ENCODE measurements around the gene HSD17B14. TPM values are rescaled to one million over a fixed set of nuclear protein-coding genes. Genes with fewer than 3 reads are reported as not detected.

HSD17B14 gene
- total and polyA plus RNA-seq, 2 of the 13 experiments (the other 11 are each of a cell fraction or from before 2014, with no cell fraction given), result 0.58 to 1.2 TPM

- TF ChIP-seq, protein P1, sequence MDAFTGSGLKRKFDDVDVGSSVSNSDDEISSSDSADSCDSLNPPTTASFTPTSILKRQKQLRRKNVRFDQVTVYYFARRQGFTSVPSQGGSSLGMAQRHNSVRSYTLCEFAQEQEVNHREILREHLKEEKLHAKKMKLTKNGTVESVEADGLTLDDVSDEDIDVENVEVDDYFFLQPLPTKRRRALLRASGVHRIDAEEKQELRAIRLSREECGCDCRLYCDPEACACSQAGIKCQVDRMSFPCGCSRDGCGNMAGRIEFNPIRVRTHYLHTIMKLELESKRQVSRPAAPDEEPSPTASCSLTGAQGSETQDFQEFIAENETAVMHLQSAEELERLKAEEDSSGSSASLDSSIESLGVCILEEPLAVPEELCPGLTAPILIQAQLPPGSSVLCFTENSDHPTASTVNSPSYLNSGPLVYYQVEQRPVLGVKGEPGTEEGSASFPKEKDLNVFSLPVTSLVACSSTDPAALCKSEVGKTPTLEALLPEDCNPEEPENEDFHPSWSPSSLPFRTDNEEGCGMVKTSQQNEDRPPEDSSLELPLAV (CRISPR knock-in tag; conservative IDR thresholded peaks at IDR 0.05; ENCODE audit: low read depth), result no peak
- no peak for TF ChIP-seq MBD4 (IDR thresholded peaks at IDR 0.05; ENCODE audit: borderline replicate concordance, low read length)
These were observed 17.8 kb upstream of the HSD17B14 start (continued) for GRCh38 chr19:48854103-48854502.

DNA sequence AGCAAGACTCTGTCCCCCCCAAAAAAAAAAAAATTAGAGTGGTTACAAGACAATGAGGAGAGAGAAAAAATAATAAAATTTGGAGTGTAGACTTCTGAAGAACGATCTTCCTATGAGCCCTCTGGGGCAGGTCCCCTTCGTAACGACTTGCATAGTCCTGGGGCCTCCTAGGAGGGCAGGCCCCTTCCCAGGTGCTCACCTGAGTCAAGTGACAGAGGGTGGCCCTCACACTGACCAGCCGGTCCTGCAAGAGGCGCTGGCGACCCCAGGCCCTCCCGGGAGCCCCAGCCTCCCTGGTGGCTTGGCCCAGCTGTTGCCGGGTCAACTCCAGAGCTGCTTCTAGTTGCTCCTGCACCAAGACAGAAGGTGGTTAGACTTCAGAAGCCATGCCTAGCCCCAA lies 17.2 kb upstream of the HSD17B14 start:
- POLR2A ChIA-PET, result no interaction called here
- no peak for DNase-seq (ENCODE audit: low spot score)
- H3K4me1 ChIP-seq (ENCODE audit: insufficient read depth, low read length), result no peaks in the 10 kb centered on the region; the same call in 1 of the 2 replicates
- H3K27me3 ChIP-seq (ENCODE audit: control insufficient read depth in 1 of 2, insufficient read depth in 2 of 2, low read length in 2 of 2), result no peaks in the 10 kb centered on the region; a peak in 1 of 5 replicates
- no peaks in the 10 kb centered on the region for H3K79me2 ChIP-seq (ENCODE audit: insufficient read depth, low read length)
- no peak overlapping the region for H3K9ac ChIP-seq (ENCODE audit: insufficient read depth, low read depth, low read length)
- no peak for FAIRE-seq
- CTCF ChIA-PET (ENCODE audit: low intra/inter-chr PET ratio, low total read pairs), result no interaction called here
- WGBS (ENCODE audit: low lambda C conversion rate), result 88% methylated on average over 5 of the region's 8 CpGs
- intact Hi-C loops (cut with micrococcal nuclease; ENCODE audit: unreplicated experiment), result no loop called here
- ATAC-seq, result no peak
- no peak overlapping the region for H3K4me3 ChIP-seq (replicated peaks in 1 of 3; ENCODE audit: insufficient read depth in 1 of 3, low read depth in 2 of 3, low read length in 3 of 3)
- H3K4me2 ChIP-seq (ENCODE audit: low read depth, low read length), result no peak overlapping the region
- H3K9me3 ChIP-seq (ENCODE audit: low read length), result no peaks in the 10 kb centered on the region
- H4K20me1 ChIP-seq (ENCODE audit: insufficient read depth, low read length), result no peaks in the 10 kb centered on the region
- H3K36me3 ChIP-seq (replicated peaks in 1 of 2; ENCODE audit: control insufficient read depth in 1 of 2, insufficient read depth in 2 of 2, low read length in 2 of 2), result no peaks in the 10 kb centered on the region
- H2AFZ ChIP-seq (ENCODE audit: low read length), result no peak overlapping the region
- in situ Hi-C loops (cut with HindIII; ENCODE audit: extremely low pct_ligation_motif_present, low pct_unique_long_range_greater_than_20kb), result no loop called here
- no peak overlapping the region for H3K27ac ChIP-seq (ENCODE audit: extremely low read length, insufficient read depth, low read length)
- no TSS peak for BruUV-seq (replicated peaks)
- TF ChIP-seq, protein P2, sequence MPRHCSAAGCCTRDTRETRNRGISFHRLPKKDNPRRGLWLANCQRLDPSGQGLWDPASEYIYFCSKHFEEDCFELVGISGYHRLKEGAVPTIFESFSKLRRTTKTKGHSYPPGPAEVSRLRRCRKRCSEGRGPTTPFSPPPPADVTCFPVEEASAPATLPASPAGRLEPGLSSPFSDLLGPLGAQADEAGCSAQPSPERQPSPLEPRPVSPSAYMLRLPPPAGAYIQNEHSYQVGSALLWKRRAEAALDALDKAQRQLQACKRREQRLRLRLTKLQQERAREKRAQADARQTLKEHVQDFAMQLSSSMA (CRISPR knock-in tag; IDR thresholded peaks at IDR 0.05), result no peak
- no peak for TF ChIP-seq ZNF235 (CRISPR knock-in tag; IDR thresholded peaks at IDR 0.05; ENCODE audit: borderline replicate concordance)
- no peak for TF ChIP-seq ZNF282 (IDR thresholded peaks at IDR 0.05; ENCODE audit: partially characterized antibody)
- TF ChIP-seq CEBPG (CRISPR knock-in tag; IDR thresholded peaks at IDR 0.05), result no peak
- TF ChIP-seq AHR (CRISPR knock-in tag; IDR thresholded peaks at IDR 0.05), result no peak
- no peak for TF ChIP-seq KLF12 (CRISPR knock-in tag; IDR thresholded peaks at IDR 0.05; ENCODE audit: borderline replicate concordance)
- no peak for TF ChIP-seq ZNF446 (CRISPR knock-in tag; IDR thresholded peaks at IDR 0.05)
- TF ChIP-seq ZNF598 (CRISPR knock-in tag; IDR thresholded peaks at IDR 0.05; ENCODE audit: borderline replicate concordance), result no peak
- no peak for TF ChIP-seq ZNF724P (CRISPR knock-in tag; IDR thresholded peaks at IDR 0.05; ENCODE audit: borderline replicate concordance)
- TF ChIP-seq SRSF4 (IDR thresholded peaks at IDR 0.05; ENCODE audit: low read depth, low read length, poor library complexity, severe bottlenecking), result no peak
- no peak for TF ChIP-seq KMT2A (CRISPR knock-in tag; IDR thresholded peaks at IDR 0.05)
- TF ChIP-seq ZNF616 (CRISPR knock-in tag; IDR thresholded peaks at IDR 0.05; ENCODE audit: low read depth), result no peak
- TF ChIP-seq ZNF124 (CRISPR knock-in tag; IDR thresholded peaks at IDR 0.05), result no peak
- TF ChIP-seq, protein P3, sequence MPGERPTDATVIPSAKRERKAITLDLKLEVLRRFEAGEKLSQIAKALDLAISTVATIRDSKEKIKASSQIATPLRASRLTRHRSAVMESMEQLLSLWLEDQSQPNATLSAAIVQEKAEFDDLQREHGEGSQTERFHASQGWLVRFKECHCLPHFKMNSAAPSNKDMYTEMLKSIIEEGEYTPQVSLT (CRISPR knock-in tag; IDR thresholded peaks at IDR 0.05; ENCODE audit: borderline replicate concordance, low read depth), result no peak
- TF ChIP-seq CCDC6 (CRISPR knock-in tag; IDR thresholded peaks at IDR 0.05), result no peak
- no peak for TF ChIP-seq HNRNPLL (IDR thresholded peaks at IDR 0.05; ENCODE audit: low read depth, low read length, poor library complexity, severe bottlenecking)
- no peak for TF ChIP-seq IRX3 (CRISPR knock-in tag; IDR thresholded peaks at IDR 0.05; ENCODE audit: borderline replicate concordance, low read depth)
- TF ChIP-seq ZSCAN12 (CRISPR knock-in tag; IDR thresholded peaks at IDR 0.05), result no peak

Data from HepG2 (cell line).